A375 (cell line): ENCODE results near the gene GRIN2C. TPM values are rescaled to one million over a fixed set of nuclear protein-coding genes. Genes with fewer than 3 reads are reported as not detected.

Experiments
- total RNA-seq: library from RNA; depleted of rRNA; stranded (reverse); fragments of >200 nt; shearing (Covaris generic); gene quantifications from 2 replicates; pipeline ENCODE4 v1.2.3, GENCODE V29; 2014; rRNA removed

GRIN2C gene
- total RNA-seq: not detected in 2 replicates

GRCh38 chr17:74859459-74860228 is at the start of gene GRIN2C:
Gene GRIN2C, minus strand, starts transcription at chr17:74859885. Its CDS starts 4,793 bp downstream, at chr17:74855092.

GRCh38 chr17:74892974-74893911 is 33.6 kb upstream of the GRIN2C start, which contains the start of gene FADS6:
Gene FADS6, minus strand, starts transcription at chr17:74893633. Its CDS starts 38 bp downstream, at chr17:74893595.

GRCh38 chr17:74872313-74873036 is 12.8 kb upstream of the GRIN2C start, which contains the start of gene FDXR:
Gene FDXR, minus strand, starts transcription at chr17:74872994. Its CDS starts 50 bp downstream, at chr17:74872944.

Other genes with a start within 250 kb of the GRIN2C start
- gene CD300E, start 236.1 kb downstream of the GRIN2C start, total RNA-seq: not detected in 2 replicates
- gene CD300LF, start 147.0 kb downstream of the GRIN2C start, total RNA-seq: not detected in 2 replicates
- gene RAB37, start 122.6 kb downstream of the GRIN2C start, total RNA-seq: 0.04 TPM in 1 of 2 replicates, not detected in the other
- gene NHERF1, start 111.3 kb downstream of the GRIN2C start, total RNA-seq: 19.8 and 25.8 TPM in 2 replicates
- 44.6 and 47.7 TPM in 2 replicates for gene NAT9, start 83.5 kb downstream of the GRIN2C start, total RNA-seq
- 18.9 and 21.4 TPM in 2 replicates for gene FDXR, start 13.1 kb upstream of the GRIN2C start, total RNA-seq
- not detected in 2 replicates for gene FADS6, start 33.7 kb upstream of the GRIN2C start, total RNA-seq
- gene USH1G, start 63.4 kb upstream of the GRIN2C start, total RNA-seq: not detected in 2 replicates
- not detected in 2 replicates for gene OTOP2, start 64.4 kb upstream of the GRIN2C start, total RNA-seq
- gene OTOP3, start 76.0 kb upstream of the GRIN2C start, total RNA-seq: not detected in 2 replicates
- gene HID1, start 112.9 kb upstream of the GRIN2C start, total RNA-seq: 1.7 and 3.0 TPM in 2 replicates
- 5.5 and 5.7 TPM in 2 replicates for gene CDR2L, start 127.7 kb upstream of the GRIN2C start, total RNA-seq
- gene MRPL58, start 152.8 kb upstream of the GRIN2C start, total RNA-seq: 81.3 and 81.6 TPM in 2 replicates
- 237 and 300 TPM in 2 replicates for gene ATP5PD, start 187.1 kb upstream of the GRIN2C start, total RNA-seq
- 10.0 and 11.9 TPM in 2 replicates for gene KCTD2, start 187.3 kb upstream of the GRIN2C start, total RNA-seq
- gene SLC16A5, start 228.1 kb upstream of the GRIN2C start, total RNA-seq: 32.2 and 37.9 TPM in 2 replicates